Measurements from ENCODE around the gene FBXL17. TPM values are rescaled to one million over a fixed set of nuclear protein-coding genes. Genes with fewer than 3 reads are reported as not detected.
A peak's percentile ranks its signal among the peaks of the same experiment; 100 is the strongest.

Gene FBXL17
- total RNA-seq, 1 donor from 2014 or later = 12.7 TPM

DNA sequence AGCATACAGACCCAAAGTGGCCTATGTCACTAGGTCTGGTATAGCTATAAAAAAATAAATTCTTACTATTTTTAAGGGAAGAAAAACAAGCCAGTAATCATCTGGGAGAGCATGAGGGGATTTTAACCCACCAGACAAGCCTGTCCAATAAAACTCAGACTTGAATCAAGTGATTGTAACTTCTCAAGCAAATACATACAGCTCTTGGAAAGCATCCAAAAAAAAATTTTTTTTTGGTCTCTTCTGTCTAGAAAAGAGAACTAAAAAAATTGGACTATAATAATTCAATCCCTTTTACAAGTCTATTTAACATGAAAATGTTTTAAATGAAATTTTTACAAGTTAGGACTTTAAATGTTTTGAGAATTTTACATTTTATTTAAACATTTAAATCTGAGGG is 61.7 kb downstream of the FBXL17 start:
- Mint-ChIP-seq H3K4me3 (ENCODE audit: unreplicated experiment) (no peak overlapping the region), H3K36me3 (ENCODE audit: low read depth, unreplicated experiment) (no peaks in the 10 kb centered on the region), H3K4me1 (ENCODE audit: low read depth, unreplicated experiment) (peaks cover 4% of the 10 kb centered on the region), H3K27ac (ENCODE audit: unreplicated experiment) (no peak overlapping the region), H3K9me3 (ENCODE audit: unreplicated experiment) (no peaks in the 10 kb centered on the region), H3K27me3 (ENCODE audit: low read depth, unreplicated experiment) (no peaks in the 10 kb centered on the region)
- H3K9ac ChIP-seq (ENCODE audit: low read length) = no peak overlapping the region
- no peaks in the 10 kb centered on the region for H4K20me1 ChIP-seq (ENCODE audit: insufficient read depth, low read length)
- TF ChIP-seq EZH2 (IDR thresholded peaks at IDR 0.05; ENCODE audit: insufficient read depth, low read length) = no peak
- TF ChIP-seq, protein P1, sequence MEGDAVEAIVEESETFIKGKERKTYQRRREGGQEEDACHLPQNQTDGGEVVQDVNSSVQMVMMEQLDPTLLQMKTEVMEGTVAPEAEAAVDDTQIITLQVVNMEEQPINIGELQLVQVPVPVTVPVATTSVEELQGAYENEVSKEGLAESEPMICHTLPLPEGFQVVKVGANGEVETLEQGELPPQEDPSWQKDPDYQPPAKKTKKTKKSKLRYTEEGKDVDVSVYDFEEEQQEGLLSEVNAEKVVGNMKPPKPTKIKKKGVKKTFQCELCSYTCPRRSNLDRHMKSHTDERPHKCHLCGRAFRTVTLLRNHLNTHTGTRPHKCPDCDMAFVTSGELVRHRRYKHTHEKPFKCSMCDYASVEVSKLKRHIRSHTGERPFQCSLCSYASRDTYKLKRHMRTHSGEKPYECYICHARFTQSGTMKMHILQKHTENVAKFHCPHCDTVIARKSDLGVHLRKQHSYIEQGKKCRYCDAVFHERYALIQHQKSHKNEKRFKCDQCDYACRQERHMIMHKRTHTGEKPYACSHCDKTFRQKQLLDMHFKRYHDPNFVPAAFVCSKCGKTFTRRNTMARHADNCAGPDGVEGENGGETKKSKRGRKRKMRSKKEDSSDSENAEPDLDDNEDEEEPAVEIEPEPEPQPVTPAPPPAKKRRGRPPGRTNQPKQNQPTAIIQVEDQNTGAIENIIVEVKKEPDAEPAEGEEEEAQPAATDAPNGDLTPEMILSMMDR (IDR thresholded peaks at IDR 0.05; ENCODE audit: insufficient read depth, low read depth, low read length) = no peak
- DNase-seq (ENCODE audit: low read depth) (no peak), FAIRE-seq (no peak)
- no peaks in the 10 kb centered on the region for H3K27me3 ChIP-seq (ENCODE audit: insufficient read depth, low read length)
- H3K79me2 ChIP-seq (ENCODE audit: insufficient read depth, low read length) = no peaks in the 10 kb centered on the region
- no peaks in the 10 kb centered on the region for H3K36me3 ChIP-seq (ENCODE audit: insufficient read depth, low read length)
- H3K27ac ChIP-seq (ENCODE audit: low read depth, low read length) = no peak overlapping the region
- no peak overlapping the region for H2AFZ ChIP-seq (ENCODE audit: low read depth, low read length)
- H3K4me1 ChIP-seq (ENCODE audit: insufficient read depth, low read length) = no peaks in the 10 kb centered on the region
- no peaks in the 10 kb centered on the region for H3K9me3 ChIP-seq (ENCODE audit: insufficient read depth, low read depth, low read length)
- H3K4me3 ChIP-seq (ENCODE audit: insufficient read depth, low read depth, low read length) = no peak overlapping the region
- no peak overlapping the region for H3K4me2 ChIP-seq (ENCODE audit: low read length)

DNA sequence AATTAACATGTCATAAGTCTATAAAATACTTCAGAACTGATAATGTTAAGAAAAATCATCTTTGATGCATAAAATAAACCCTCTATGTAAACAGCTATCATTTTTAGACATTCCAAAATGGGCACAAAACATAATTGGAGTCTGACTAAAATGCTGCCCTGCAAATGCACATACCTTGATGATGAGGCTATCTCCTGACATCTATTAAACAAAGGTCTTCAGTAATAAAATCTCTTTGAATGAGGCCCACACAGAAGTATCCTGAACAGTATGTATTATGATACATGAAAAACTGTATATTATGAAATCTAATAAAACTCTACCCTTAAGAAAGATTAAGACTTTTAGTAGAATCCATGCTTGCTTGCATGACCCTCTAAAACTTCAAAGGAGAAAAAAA is 66.1 kb downstream of the FBXL17 start:
- Histone ChIP-seq H3K4me2 (ENCODE audit: low read length) (no peak overlapping the region), H2AFZ (ENCODE audit: low read depth, low read length) (no peak overlapping the region), H3K4me3 (ENCODE audit: insufficient read depth, low read depth, low read length) (no peak overlapping the region), H3K9me3 (ENCODE audit: insufficient read depth, low read depth, low read length) (no peaks in the 10 kb centered on the region), H3K36me3 (ENCODE audit: insufficient read depth, low read length) (no peaks in the 10 kb centered on the region), H3K4me1 (ENCODE audit: insufficient read depth, low read length) (no peaks in the 10 kb centered on the region), H4K20me1 (ENCODE audit: insufficient read depth, low read length) (no peaks in the 10 kb centered on the region), H3K79me2 (ENCODE audit: insufficient read depth, low read length) (no peaks in the 10 kb centered on the region), H3K9ac (ENCODE audit: low read length) (no peak overlapping the region), H3K27me3 (ENCODE audit: insufficient read depth, low read length) (no peaks in the 10 kb centered on the region), H3K27ac (ENCODE audit: low read depth, low read length) (no peak overlapping the region)
- H3K27ac Mint-ChIP-seq (ENCODE audit: unreplicated experiment) = no peak overlapping the region
- H3K27me3 Mint-ChIP-seq (ENCODE audit: low read depth, unreplicated experiment) = no peaks in the 10 kb centered on the region
- H3K9me3 Mint-ChIP-seq (ENCODE audit: unreplicated experiment) = no peaks in the 10 kb centered on the region
- no peak overlapping the region for H3K4me3 Mint-ChIP-seq (ENCODE audit: unreplicated experiment)
- H3K36me3 Mint-ChIP-seq (ENCODE audit: low read depth, unreplicated experiment) = no peaks in the 10 kb centered on the region
- TF ChIP-seq, protein P1 (IDR thresholded peaks at IDR 0.05; ENCODE audit: insufficient read depth, low read depth, low read length) = no peak
- FAIRE-seq (no peak), DNase-seq (ENCODE audit: low read depth) (peak; percentile 2)
- peaks cover 4% of the 10 kb centered on the region for H3K4me1 Mint-ChIP-seq (ENCODE audit: low read depth, unreplicated experiment)

DNA sequence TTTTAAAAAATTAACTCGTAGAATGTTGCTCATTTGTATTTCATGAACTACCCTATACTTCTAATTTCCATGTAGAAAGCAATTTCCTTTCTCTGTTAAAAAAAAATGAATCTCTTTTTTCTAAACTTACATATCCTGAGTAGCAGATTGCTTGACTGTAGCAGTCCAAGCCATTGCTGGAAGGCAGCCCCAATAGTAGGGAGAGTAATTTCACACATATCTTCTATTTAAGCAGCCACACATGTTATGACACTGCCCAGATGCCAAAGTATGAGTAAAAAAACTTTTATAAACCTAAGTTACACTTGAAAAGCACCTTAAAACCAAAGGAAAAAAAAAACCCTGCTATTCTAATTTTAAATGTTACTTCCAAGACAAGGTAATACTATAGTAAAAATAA is 69.6 kb downstream of the FBXL17 start:
- H3K9me3 ChIP-seq (ENCODE audit: insufficient read depth, low read depth, low read length) = no peaks in the 10 kb centered on the region
- no peak overlapping the region for H3K9ac ChIP-seq (ENCODE audit: low read length)
- Mint-ChIP-seq H3K27ac (ENCODE audit: unreplicated experiment) (no peak overlapping the region), H3K27me3 (ENCODE audit: low read depth, unreplicated experiment) (no peaks in the 10 kb centered on the region), H3K9me3 (ENCODE audit: unreplicated experiment) (no peaks in the 10 kb centered on the region), H3K36me3 (ENCODE audit: low read depth, unreplicated experiment) (no peaks in the 10 kb centered on the region), H3K4me1 (ENCODE audit: low read depth, unreplicated experiment) (peaks cover 4% of the 10 kb centered on the region), H3K4me3 (ENCODE audit: unreplicated experiment) (no peak overlapping the region)
- H3K36me3 ChIP-seq (ENCODE audit: insufficient read depth, low read length) = no peaks in the 10 kb centered on the region
- H3K4me3 ChIP-seq (ENCODE audit: insufficient read depth, low read depth, low read length) = no peak overlapping the region
- no peaks in the 10 kb centered on the region for H3K4me1 ChIP-seq (ENCODE audit: insufficient read depth, low read length)
- H2AFZ ChIP-seq (ENCODE audit: low read depth, low read length) = no peak overlapping the region
- H3K27me3 ChIP-seq (ENCODE audit: insufficient read depth, low read length) = no peaks in the 10 kb centered on the region
- H3K4me2 ChIP-seq (ENCODE audit: low read length) = no peak overlapping the region
- no peaks in the 10 kb centered on the region for H3K79me2 ChIP-seq (ENCODE audit: insufficient read depth, low read length)
- no peaks in the 10 kb centered on the region for H4K20me1 ChIP-seq (ENCODE audit: insufficient read depth, low read length)
- DNase-seq (ENCODE audit: low read depth) (no peak), FAIRE-seq (no peak)
- H3K27ac ChIP-seq (ENCODE audit: low read depth, low read length) = no peak overlapping the region
- TF ChIP-seq EZH2 (IDR thresholded peaks at IDR 0.05; ENCODE audit: insufficient read depth, low read length) = no peak
- TF ChIP-seq, protein P1 (IDR thresholded peaks at IDR 0.05; ENCODE audit: insufficient read depth, low read depth, low read length) = no peak
